Osteoblast (primary cell): Measurements from ENCODE around the gene TFPI. TPM values are rescaled to one million over a fixed set of nuclear protein-coding genes. Genes with fewer than 3 reads are reported as not detected.

Source experiments
- DNase-seq: peaks from one replicate; pipeline ENCODE4 v3.0.0; 2011; ENCODE audit warnings: low spot score, mixed read lengths; ENCODE audit not compliant: insufficient read length; ENCODE audit errors: missing footprints
- H2AFZ ChIP-seq: 2 replicates; pipeline ENCODE4 v1.6.0; 2011; ENCODE audit warnings: mild to moderate bottlenecking, low read length
- H3K27ac ChIP-seq: 2 replicates; pipeline ENCODE4 v1.5.1; 2011; ENCODE audit warnings: mild to moderate bottlenecking, low read depth, low read length, moderate library complexity
- H3K27me3 ChIP-seq: 2 replicates; pipeline ENCODE4 v1.6.0; 2012; ENCODE audit warnings: mild to moderate bottlenecking, control low read depth, inconsistent platforms, low read length, moderate library complexity; ENCODE audit not compliant: insufficient read depth
- H3K36me3 ChIP-seq: 2 replicates; pipeline ENCODE4 v1.5.1; 2011; ENCODE audit warnings: mild to moderate bottlenecking, low read length, control low read depth, moderate library complexity; ENCODE audit not compliant: insufficient read depth
- H3K4me1 ChIP-seq: 2 replicates; pipeline ENCODE4 v1.5.1; 2011; ENCODE audit warnings: mild to moderate bottlenecking, low read length, control low read depth, moderate library complexity; ENCODE audit not compliant: insufficient read depth
- H3K4me2 ChIP-seq: 2 replicates; pipeline ENCODE4 v1.6.0; 2011; ENCODE audit warnings: mild to moderate bottlenecking, low read length; ENCODE audit not compliant: insufficient read depth
- H3K4me3 ChIP-seq: fragments of 200-600 bp; sonication (generic); 3 replicates; pipeline ENCODE4 v1.5.1; 2012; ENCODE audit warnings: mild to moderate bottlenecking, low read length, inconsistent platforms; ENCODE audit not compliant: insufficient read depth
- H3K79me2 ChIP-seq: 2 replicates; pipeline ENCODE4 v1.6.0; 2012; ENCODE audit warnings: mild to moderate bottlenecking, low read length, control low read depth, inconsistent platforms; ENCODE audit not compliant: insufficient read depth
- H3K9me3 ChIP-seq: 2 replicates; pipeline ENCODE4 v1.5.1; 2011; ENCODE audit warnings: low read depth, low read length, control low read depth
- H4K20me1 ChIP-seq: 2 replicates; pipeline ENCODE4 v1.6.0; 2012; ENCODE audit warnings: mild to moderate bottlenecking, low read length, control low read depth; ENCODE audit not compliant: insufficient read depth
- total RNA-seq: library from RNA; depleted of rRNA; stranded (reverse); fragments of >200 nt; gene quantifications from 2 replicates; pipeline ENCODE4 v1.2.3, GENCODE V29; 2012
- TF ChIP-seq, protein P1 (sequence below): IDR thresholded peaks from 2 replicates; pipeline ENCODE4 v1.5.1; 2011; ENCODE audit warnings: mild to moderate bottlenecking, low read depth, low read length, moderate library complexity; ENCODE audit errors: extremely low read depth

Gene TFPI
- total RNA-seq, result 123 and 154 TPM in 2 replicates

DNA sequence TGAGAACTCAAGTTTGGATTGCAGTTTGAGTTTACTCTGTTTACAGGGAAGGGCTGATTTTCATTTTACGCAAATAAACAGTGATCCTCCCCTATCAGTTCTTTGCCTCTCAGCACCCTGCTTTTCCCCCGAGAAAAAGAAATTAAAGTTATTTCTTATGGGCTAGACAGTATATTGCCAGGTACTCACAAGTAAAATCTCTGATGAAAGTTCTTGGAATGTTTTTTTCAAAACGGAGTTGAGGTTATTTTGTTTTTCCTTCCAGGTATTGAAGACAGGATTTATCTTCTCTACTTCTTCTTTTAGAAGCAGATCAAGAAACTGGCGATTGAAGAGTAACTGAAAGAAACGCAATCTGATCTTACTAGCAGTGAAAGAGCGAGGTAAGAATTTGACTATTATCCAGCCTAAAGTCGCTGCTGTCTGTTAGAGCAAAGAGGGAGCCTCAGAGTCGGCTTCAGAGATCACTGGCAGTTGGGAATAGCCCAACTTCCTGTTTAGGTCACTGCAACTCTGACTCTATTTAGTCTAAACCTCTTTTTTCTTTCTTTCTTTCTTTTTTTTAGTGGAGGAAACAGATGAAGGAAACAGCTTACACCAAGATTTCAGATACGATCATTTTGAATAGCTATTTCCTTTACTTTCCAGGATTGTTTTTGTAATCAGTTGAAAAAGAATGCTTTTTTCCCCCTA, at the start of gene TFPI:
Gene TFPI, minus strand, starts transcription at position 425 of the 693 bp plus-strand sequence. CDS start 50,667 bp downstream, outside the sequence.
- Histone ChIP-seq H3K4me3 (peak within 1 kb of the TSS; percentile 75), H3K27me3 (no peaks in the 10 kb centered on the region), H3K79me2 (peaks cover 49% of the 10 kb centered on the region), H3K27ac (peak within 1 kb of the TSS; percentile 97), H2AFZ (peak within 1 kb of the TSS; percentile 53), H3K9me3 (no peaks in the 10 kb centered on the region), H4K20me1 (no peaks in the 10 kb centered on the region), H3K4me2 (peak within 1 kb of the TSS; percentile 83), H3K36me3 (peaks cover 6% of the 10 kb centered on the region), H3K4me1 (peaks cover 31% of the 10 kb centered on the region)
- peak; percentile 91 for DNase-seq
- TF ChIP-seq, protein P1, sequence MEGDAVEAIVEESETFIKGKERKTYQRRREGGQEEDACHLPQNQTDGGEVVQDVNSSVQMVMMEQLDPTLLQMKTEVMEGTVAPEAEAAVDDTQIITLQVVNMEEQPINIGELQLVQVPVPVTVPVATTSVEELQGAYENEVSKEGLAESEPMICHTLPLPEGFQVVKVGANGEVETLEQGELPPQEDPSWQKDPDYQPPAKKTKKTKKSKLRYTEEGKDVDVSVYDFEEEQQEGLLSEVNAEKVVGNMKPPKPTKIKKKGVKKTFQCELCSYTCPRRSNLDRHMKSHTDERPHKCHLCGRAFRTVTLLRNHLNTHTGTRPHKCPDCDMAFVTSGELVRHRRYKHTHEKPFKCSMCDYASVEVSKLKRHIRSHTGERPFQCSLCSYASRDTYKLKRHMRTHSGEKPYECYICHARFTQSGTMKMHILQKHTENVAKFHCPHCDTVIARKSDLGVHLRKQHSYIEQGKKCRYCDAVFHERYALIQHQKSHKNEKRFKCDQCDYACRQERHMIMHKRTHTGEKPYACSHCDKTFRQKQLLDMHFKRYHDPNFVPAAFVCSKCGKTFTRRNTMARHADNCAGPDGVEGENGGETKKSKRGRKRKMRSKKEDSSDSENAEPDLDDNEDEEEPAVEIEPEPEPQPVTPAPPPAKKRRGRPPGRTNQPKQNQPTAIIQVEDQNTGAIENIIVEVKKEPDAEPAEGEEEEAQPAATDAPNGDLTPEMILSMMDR, result no peak

DNA sequence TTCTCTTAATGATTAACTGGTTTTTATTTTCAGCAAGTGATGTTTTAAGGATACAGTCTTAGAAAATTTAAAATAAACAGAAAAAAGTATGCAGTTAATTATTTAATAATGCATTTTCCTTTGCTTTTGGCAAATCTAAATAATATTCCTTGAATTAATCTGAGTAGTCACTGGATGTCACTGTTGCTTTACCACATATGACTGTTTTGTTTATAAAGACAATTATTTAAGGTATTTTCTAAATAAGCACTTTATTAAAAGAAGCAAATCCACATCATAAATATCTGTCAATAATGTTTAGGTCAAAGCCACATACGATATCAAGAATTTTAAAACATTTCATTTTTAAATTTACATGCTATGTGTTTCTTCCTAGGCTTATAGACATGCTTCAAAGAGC, 40.6 kb upstream of the TFPI start:
- H3K27ac ChIP-seq, result no peak overlapping the region
- no peak for DNase-seq
- no peaks in the 10 kb centered on the region for H4K20me1 ChIP-seq
- H3K4me2 ChIP-seq, result no peak overlapping the region
- no peaks in the 10 kb centered on the region for H3K36me3 ChIP-seq
- TF ChIP-seq, protein P1, result peak; percentile 12
- no peaks in the 10 kb centered on the region for H3K9me3 ChIP-seq
- H2AFZ ChIP-seq, result no peak overlapping the region
- no peaks in the 10 kb centered on the region for H3K4me1 ChIP-seq
- no peaks in the 10 kb centered on the region for H3K27me3 ChIP-seq
- H3K79me2 ChIP-seq, result no peaks in the 10 kb centered on the region
- H3K4me3 ChIP-seq, result no peak overlapping the region

DNA sequence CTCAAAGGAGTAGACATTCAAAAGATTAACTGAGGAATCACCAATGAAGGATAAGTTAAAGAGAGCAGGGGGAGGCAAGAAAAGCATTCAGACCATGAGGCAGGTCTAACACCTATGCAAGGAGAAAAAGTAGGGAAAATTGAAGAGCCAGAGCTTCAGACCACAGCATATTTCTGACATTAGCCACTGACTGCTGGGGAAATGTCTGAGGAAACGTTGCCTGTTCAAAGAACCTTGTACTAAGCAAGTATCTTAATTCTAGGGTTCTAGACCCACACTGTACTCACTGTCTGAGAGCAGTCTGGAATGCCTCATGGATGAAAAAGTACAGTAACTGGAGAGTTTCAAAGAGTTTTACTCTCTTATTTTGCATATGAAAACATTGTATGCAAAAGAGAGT, 39.5 kb upstream of the TFPI start:
- Histone ChIP-seq H4K20me1 (no peaks in the 10 kb centered on the region), H3K9me3 (no peaks in the 10 kb centered on the region), H3K4me2 (no peak overlapping the region), H2AFZ (no peak overlapping the region), H3K27ac (no peak overlapping the region), H3K27me3 (no peaks in the 10 kb centered on the region), H3K4me3 (no peak overlapping the region), H3K4me1 (no peaks in the 10 kb centered on the region), H3K79me2 (no peaks in the 10 kb centered on the region), H3K36me3 (no peaks in the 10 kb centered on the region)
- DNase-seq, result no peak
- TF ChIP-seq, protein P1, result no peak

DNA sequence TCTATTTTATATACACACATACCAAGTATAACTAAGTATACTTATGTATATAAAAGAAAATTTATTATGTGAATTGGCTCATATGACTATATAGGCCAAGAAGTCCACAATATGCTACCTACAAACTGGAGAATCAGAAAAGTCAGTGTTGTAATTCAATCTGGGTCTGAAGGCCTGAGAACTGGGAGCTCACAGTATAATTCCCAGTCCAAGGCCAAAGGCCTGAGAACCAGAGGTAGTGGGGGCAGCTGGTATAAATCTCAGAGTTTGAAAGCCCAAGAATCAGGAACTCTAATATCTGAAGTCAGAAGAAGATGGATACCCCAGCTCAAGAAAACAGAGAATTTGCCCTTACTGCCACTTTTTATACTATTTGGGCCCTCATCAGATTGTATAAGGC, 38.9 kb upstream of the TFPI start:
- H3K36me3 ChIP-seq, result no peaks in the 10 kb centered on the region
- no peaks in the 10 kb centered on the region for H3K9me3 ChIP-seq
- no peak overlapping the region for H2AFZ ChIP-seq
- no peak for DNase-seq
- no peaks in the 10 kb centered on the region for H3K27me3 ChIP-seq
- H3K4me1 ChIP-seq, result no peaks in the 10 kb centered on the region
- TF ChIP-seq, protein P1, result no peak
- H4K20me1 ChIP-seq, result no peaks in the 10 kb centered on the region
- H3K79me2 ChIP-seq, result no peaks in the 10 kb centered on the region
- H3K4me2 ChIP-seq, result no peak overlapping the region
- no peak overlapping the region for H3K4me3 ChIP-seq
- H3K27ac ChIP-seq, result no peak overlapping the region
